GM12864 (cell line): Measurements from ENCODE around the gene UBXN6.

Source experiments
- DNase-seq: peaks from one replicate; pipeline ENCODE4 v3.0.0-alpha.2; 2011; ENCODE audit warnings: low read depth
- H3K4me3 ChIP-seq: 2 replicates; pipeline ENCODE4 v1.5.1; 2011; ENCODE audit warnings: mild to moderate bottlenecking, low read depth, low read length, control low read depth
- TF ChIP-seq, protein P1 (sequence below): IDR thresholded peaks from 2 replicates; pipeline ENCODE4 v1.5.1; 2011; ENCODE audit warnings: low read depth, mild to moderate bottlenecking, moderate library complexity, low read length, control low read depth, inconsistent platforms; ENCODE audit errors: missing control alignments

The UBXN6 gene

DNA sequence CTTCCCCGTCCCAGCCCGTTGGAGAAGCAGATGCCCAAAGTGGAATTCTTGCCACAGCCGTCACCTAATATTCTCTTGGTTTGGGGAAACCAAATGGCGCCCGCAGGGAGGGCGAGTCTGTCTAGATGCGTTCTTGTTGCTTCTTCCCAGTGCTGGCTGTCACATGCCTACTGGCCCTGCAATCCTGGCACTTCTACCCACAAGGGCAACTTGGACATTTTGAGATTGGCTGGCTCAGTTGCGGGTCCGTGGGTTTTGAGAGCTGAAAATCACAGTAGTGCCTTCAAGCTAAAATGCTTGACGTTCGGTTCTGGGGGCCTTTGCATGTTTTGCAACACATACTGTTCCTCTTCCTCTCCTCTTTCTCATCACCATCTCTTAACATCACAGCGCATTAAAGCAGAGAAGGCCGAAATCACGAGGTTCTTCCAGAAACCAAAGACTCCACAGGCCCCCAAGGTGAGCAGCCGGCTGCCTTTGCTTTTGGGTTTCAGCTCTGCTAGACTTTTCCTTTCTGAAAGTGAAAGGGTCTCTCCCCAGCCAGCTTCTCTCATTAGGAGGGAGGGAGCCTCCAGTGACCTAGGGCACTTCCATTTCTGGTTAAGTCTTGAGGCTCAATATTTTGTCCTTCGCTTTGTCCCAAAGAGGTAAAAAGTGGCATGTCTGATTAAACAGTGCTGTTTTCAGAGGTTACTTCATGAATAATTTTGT is 34.0 kb downstream of the UBXN6 start:
- H3K4me3 ChIP-seq, result no peak overlapping the region

DNA sequence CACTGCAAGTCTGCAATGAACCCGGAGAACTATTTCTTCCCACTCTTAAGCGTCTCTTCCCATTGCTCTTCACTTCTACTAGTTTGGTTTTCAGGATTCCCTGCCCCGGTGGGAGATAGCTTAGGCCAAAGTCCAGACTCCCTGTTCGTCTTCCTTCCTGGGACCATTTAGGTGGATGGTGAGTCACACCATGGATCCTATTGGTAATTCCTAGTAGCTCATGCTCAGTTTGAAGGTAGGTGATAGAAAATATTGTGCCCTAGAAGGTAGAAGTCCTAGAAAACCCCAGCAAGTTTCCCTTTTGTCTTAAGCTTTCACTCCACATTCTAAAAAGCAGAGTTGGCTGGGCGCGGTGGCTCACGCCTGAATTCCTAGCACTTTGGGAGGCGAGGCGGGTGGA is 41.3 kb downstream of the UBXN6 start:
- TF ChIP-seq, protein P1, sequence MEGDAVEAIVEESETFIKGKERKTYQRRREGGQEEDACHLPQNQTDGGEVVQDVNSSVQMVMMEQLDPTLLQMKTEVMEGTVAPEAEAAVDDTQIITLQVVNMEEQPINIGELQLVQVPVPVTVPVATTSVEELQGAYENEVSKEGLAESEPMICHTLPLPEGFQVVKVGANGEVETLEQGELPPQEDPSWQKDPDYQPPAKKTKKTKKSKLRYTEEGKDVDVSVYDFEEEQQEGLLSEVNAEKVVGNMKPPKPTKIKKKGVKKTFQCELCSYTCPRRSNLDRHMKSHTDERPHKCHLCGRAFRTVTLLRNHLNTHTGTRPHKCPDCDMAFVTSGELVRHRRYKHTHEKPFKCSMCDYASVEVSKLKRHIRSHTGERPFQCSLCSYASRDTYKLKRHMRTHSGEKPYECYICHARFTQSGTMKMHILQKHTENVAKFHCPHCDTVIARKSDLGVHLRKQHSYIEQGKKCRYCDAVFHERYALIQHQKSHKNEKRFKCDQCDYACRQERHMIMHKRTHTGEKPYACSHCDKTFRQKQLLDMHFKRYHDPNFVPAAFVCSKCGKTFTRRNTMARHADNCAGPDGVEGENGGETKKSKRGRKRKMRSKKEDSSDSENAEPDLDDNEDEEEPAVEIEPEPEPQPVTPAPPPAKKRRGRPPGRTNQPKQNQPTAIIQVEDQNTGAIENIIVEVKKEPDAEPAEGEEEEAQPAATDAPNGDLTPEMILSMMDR, result no peak
- no peak for DNase-seq
- H3K4me3 ChIP-seq, result no peak overlapping the region

More for the DNA sequence above, 34.0 kb downstream of the UBXN6 start:
- TF ChIP-seq, protein P1, result no peak
- no peak for DNase-seq

DNA sequence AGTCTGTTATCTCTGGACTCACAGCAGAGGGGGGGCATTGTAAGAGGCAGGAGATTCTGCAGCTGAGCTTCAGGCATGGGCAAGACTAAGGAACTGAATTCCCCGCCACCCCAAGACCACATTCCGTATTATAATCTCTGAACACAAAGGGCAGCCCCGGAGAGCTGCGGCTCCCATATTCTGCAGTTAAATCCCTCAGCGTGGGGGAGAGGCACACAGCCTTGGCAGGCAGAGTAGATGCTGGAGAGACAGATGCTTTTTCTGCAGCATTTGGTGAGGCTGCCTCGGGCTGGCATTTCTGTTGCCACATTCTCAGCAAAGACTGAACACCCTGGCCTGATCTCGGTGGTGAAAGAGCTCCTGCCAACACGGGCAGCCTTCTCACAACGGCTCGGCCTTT is 42.2 kb downstream of the UBXN6 start:
- TF ChIP-seq, protein P1, result no peak
- no peak for DNase-seq
- H3K4me3 ChIP-seq, result no peak overlapping the region

DNA sequence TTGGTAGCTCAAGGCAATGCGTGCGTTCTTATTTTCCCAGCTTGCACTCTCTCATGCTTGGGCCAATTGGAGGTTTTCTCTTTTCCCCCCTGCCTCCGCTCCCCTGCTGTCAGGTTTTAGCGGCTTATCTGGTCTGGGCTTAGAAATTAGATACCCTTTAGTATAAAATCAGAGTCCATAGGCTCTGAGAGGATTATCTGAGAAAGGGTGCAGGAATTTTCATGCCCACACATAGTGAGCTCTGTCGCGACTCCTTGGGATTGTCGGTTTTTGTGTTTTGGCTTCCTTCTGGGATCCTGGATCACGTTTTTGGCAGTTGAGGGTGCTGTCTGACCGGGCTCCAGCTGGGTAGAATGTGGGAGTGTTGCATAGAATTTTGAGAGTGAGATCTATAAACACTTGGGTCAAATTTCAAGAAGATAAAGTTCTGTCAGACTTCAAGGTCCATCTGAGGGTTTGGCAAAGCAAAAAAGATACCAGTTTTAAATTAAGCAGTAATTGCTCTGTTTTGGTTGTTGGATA is 42.7 kb downstream of the UBXN6 start:
- TF ChIP-seq, protein P1, result no peak
- no peak overlapping the region for H3K4me3 ChIP-seq
- no peak for DNase-seq

DNA sequence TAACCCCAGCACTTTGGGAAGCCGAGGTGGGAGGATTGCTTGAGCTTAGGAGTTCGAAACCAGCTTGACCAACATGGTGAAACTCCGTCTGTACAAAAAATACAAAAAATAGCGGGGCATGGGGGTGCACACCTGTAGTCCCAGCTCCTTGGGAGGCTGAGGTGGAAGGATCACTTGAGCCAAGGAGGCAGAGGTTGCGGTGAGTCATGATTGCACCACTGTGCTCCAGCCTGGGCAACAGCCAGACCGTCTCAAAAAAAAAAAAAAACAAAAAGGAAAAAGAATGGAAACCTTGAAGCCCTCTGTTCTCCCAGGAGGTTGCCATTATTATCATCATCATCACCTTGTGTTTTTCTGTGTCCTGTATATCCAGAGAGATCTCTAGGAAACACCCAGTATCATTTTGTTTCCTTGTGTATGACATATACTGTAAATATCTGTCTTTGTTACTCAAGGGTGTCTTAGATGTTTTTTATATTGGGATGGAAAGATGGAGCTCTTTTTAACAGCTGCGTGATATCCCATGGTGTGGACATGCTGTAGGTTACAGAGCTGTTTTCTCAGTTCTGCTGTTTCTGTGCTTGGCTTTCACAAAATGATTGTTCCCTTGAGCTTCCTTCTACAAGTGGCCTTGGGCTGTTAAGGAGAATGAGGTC is 43.3 kb downstream of the UBXN6 start:
- TF ChIP-seq, protein P1, result no peak
- no peak overlapping the region for H3K4me3 ChIP-seq
- no peak for DNase-seq

DNA sequence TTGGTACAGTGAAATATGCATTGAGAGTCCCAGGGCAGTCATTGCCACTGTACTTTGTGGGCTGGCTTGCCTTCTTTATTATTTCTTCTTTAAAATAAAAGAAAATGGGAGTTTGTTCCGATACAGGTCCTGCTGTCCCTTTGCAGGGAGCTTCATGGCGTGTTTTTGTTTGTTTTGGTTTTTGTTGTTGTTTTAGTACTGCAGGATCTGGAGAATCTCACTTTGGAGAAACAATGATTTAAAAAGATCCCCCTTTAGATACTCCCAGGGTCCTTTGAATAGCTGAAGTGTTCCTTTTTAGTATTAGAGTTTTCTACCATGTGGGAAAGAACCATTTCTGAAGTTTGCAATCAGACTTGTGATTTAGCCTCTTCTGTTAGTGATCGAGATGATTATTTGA is 44.0 kb downstream of the UBXN6 start:
- no peak for DNase-seq
- H3K4me3 ChIP-seq, result no peak overlapping the region
- TF ChIP-seq, protein P1, result no peak
